Subcutaneous adipose tissue (tissue), 4 donors: ENCODE data around the gene MRRF. TPM values are rescaled to one million over a fixed set of nuclear protein-coding genes. Genes with fewer than 3 reads are reported as not detected.

Experiments
- total RNA-seq, 4 donors: library from RNA; depleted of rRNA; stranded (reverse); fragments of >200 nt; gene quantifications; one replicate each; pipeline ENCODE4 v1.1.0, GENCODE V29; 2016
- TF ChIP-seq, protein P1 (sequence below): fragments of 450-650 bp; IDR thresholded peaks from one replicate; pipeline ENCODE4 v1.5.1; 2016; ENCODE audit warnings: low read depth, mild to moderate bottlenecking, control low read depth, antibody characterized with exemption, moderate library complexity

MRRF gene
- total RNA-seq, 4 donors from 2014 or later, result 34.8 to 61.0 (median 42.5) TPM

DNA sequence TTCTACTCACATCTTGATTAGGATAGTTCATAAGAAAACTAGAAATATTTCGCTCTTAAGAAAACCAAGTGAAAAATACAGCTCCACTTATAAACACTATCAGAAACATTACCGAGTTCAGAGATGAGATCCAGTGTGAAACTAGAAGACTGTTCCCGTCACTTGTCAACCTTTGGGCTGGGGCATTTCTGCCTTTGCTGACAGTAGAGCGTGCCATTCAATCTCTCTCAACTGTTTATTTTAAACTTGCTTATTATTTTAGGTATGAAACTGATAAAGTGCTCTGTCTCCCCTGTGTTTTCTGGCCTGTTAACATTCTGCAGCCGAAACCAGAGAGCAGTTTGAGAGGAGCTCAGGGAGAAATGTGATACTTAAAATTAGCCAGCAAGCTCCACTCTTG, 16.7 kb downstream of the MRRF start:
- TF ChIP-seq, protein P1, sequence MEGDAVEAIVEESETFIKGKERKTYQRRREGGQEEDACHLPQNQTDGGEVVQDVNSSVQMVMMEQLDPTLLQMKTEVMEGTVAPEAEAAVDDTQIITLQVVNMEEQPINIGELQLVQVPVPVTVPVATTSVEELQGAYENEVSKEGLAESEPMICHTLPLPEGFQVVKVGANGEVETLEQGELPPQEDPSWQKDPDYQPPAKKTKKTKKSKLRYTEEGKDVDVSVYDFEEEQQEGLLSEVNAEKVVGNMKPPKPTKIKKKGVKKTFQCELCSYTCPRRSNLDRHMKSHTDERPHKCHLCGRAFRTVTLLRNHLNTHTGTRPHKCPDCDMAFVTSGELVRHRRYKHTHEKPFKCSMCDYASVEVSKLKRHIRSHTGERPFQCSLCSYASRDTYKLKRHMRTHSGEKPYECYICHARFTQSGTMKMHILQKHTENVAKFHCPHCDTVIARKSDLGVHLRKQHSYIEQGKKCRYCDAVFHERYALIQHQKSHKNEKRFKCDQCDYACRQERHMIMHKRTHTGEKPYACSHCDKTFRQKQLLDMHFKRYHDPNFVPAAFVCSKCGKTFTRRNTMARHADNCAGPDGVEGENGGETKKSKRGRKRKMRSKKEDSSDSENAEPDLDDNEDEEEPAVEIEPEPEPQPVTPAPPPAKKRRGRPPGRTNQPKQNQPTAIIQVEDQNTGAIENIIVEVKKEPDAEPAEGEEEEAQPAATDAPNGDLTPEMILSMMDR, result no peak

DNA sequence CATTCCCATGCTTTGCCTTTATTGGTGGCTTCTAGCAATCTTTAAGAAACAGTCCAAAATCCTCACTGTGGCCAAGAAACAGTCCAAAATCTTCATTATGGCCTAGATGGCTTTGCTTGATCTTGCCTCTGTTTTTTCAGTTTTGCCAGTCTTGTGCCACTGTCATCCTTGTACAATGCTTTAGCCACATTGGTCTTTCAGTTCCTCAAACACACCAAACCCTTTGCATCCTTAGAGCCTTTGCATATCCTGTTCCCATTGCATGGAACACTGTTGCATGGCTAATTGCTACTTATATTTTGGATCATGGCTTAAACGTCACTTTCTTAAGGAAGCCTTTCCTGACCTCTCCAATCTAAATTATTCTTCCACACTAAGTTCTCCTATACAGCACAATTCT, 22.1 kb downstream of the MRRF start:
- TF ChIP-seq, protein P1, result no peak

GRCh38 chr9:122287214-122287720, 22.6 kb downstream of the MRRF start:
- TF ChIP-seq, protein P1, result no peak

- TF ChIP-seq, protein P1, result no peak
Observed at GRCh38 chr9:122291458-122291857, 26.8 kb downstream of the MRRF start.

DNA sequence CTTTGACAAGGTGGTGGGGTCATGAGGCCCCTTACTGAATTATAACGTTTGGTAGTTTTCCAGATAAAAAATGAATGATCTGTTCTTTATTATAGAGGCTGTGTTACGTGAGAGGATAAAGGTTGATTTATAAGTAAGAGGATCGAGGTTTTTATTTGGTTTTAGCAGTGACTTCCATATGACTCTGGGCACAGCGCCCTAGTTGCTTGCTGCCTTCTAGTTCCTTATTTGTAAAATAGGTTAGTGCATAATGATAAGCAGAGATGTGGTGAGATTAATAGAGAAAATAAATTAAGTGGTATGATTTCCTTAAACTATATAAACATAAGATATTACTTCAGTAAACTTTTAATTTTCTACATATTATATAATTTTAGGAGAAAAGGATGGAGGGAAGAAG, 29.8 kb downstream of the MRRF start:
- TF ChIP-seq, protein P1, result no peak

GRCh38 chr9:122297512-122297911, 32.8 kb downstream of the MRRF start:
- TF ChIP-seq, protein P1, result no peak

DNA sequence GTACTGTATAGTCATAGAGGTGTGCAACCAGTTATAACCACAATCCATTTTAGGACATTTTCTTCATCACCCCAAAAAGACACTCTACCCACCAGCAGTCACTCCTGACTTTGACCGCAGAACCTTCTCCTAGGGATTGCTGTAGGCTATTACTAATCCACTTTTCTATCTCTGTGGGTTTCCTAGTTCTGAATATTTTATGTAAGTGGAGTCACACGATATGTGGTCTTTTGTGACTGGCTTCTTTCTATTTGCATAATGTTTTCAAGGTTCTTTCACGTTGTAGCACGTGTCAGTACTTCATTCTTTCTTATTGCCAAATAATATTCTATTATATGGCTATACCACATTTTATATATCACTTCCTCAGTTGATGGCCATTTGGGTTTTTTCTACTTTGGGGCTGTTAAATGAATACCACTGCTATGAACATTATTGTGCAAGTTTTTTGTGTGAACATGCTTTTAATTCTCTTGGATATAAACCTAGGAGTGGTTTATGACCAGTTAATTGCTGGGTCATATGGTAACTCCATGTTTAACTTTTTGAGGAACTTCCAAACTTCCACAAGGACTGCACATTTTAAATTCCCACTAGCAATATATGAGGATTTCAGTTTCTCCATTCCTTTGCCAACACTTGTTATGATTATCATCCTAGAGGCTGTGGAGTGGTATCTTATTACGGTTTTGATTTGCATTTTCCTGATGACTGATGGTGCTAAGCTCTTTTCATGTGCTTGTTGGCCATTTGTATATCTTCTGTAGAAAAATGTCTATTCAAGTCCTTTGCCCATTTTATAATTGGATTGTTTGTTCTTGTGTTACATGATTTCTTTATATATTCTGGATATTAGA, 37.8 kb downstream of the MRRF start:
- TF ChIP-seq, protein P1, result no peak
